DMS 273 treated with DMSO at 0.1 percent for 48 hours (cell line): ENCODE results near the gene CPXCR1.
"Not testable (repeated sequence)": the region's sequence is repeated elsewhere in the genome, so short reads cannot be mapped to it uniquely, and the experiment has no call there.

ENCODE experiments used
- DNase-seq: peaks from one replicate; lab custom pipeline; 2025; lab: John Stamatoyannopoulos, UW

The CPXCR1 gene

GRCh38 chrX:88746925-88747324, at the start of gene CPXCR1:
Gene CPXCR1 (plus strand): TSS chrX:88747225. CDS start chrX:88753415, 6,190 bp downstream.
- DNase-seq = no peak

- no peak for DNase-seq
Measured at GRCh38 chrX:88735835-88736234, 11.2 kb upstream of the CPXCR1 start.

- DNase-seq = not testable (repeated sequence)
Measured at GRCh38 chrX:88746215-88746614, 810 bp upstream of the CPXCR1 start.

- DNase-seq = not testable (repeated sequence)
Measured at GRCh38 chrX:88752339-88752738, 5.3 kb downstream of the CPXCR1 start.

GRCh38 chrX:88789825-88790224, 42.8 kb downstream of the CPXCR1 start:
- DNase-seq = no peak
